H1 (cell line): ENCODE results near the gene DPH5.
"Not testable (repeated sequence)": the region's sequence is repeated elsewhere in the genome, so short reads cannot be mapped to it uniquely, and the experiment has no call there.

Experiments used
- CHD2 ChIP-seq: IDR thresholded peaks from 2 replicates; pipeline ENCODE4 v1.6.1; 2012; ENCODE audit warnings: low read length, improper control_type of control experiment
- EP300 ChIP-seq, 2 experiments: IDR thresholded peaks; 1 replicate in 1 of 2; 2 replicates in 1 of 2; pipeline ENCODE4 v1.6.1; 2011 to 2012; ENCODE audit warnings: low read depth in 2 of 2, low read length in 2 of 2, mild to moderate bottlenecking in 2 of 2, borderline replicate concordance in 1 of 2, inconsistent platforms in 1 of 2, moderate library complexity in 1 of 2
- EZH2 ChIP-seq: fragments of 200-600 bp; sonication (generic); IDR thresholded peaks from 2 replicates; pipeline ENCODE4 v1.7.1; 2012; ENCODE audit warnings: low read depth, mild to moderate bottlenecking, moderate library complexity, low read length, inconsistent platforms; ENCODE audit not compliant: severe bottlenecking
- HDAC2 ChIP-seq, 2 experiments: fragments of 300-600 bp in 1 of 2; sonication (generic) in 1 of 2; IDR thresholded peaks; 2 replicates each; pipeline ENCODE4 v1.6.1; 2011 to 2012; ENCODE audit warnings: low read depth in 2 of 2, low read length in 2 of 2, mild to moderate bottlenecking in 2 of 2, moderate library complexity in 2 of 2, borderline replicate concordance in 1 of 2, inconsistent platforms in 1 of 2
- JUND ChIP-seq: IDR thresholded peaks from 2 replicates; pipeline ENCODE4 v1.6.1; 2011; ENCODE audit warnings: mild to moderate bottlenecking, improper control_type of control experiment, low read length
- POLR2A ChIP-seq, 2 experiments: IDR thresholded peaks; 1 replicate in 1 of 2; 2 replicates in 1 of 2; pipeline ENCODE4 v1.6.1; 2011; ENCODE audit warnings: low read depth in 2 of 2, low read length in 2 of 2, mild to moderate bottlenecking in 2 of 2; ENCODE audit errors: control extremely low read depth in 1 of 2
- SIX5 ChIP-seq: IDR thresholded peaks from 2 replicates; pipeline ENCODE4 v1.6.1; 2011; ENCODE audit warnings: mild to moderate bottlenecking, low read depth, low read length
- YY1 ChIP-seq: IDR thresholded peaks from 2 replicates; pipeline ENCODE4 v1.6.1; 2011; ENCODE audit warnings: low read depth, mild to moderate bottlenecking, low read length
- TF ChIP-seq, protein P1 (sequence below): IDR thresholded peaks from 2 replicates; pipeline ENCODE4 v1.6.1; 2012; ENCODE audit warnings: inconsistent platforms
- TF ChIP-seq, protein P2 (sequence below), 3 experiments: IDR thresholded peaks; 1 replicate in 2 of 3; 2 replicates in 1 of 3; pipeline versions ENCODE4 v1.5.1 to v1.6.1; 2011; ENCODE audit warnings: low read length in 3 of 3, mild to moderate bottlenecking in 3 of 3, inconsistent platforms in 2 of 3, low read depth in 1 of 3, moderate library complexity in 1 of 3; ENCODE audit not compliant: insufficient read depth in 1 of 3; ENCODE audit errors: control extremely low read depth in 1 of 3

DNA sequence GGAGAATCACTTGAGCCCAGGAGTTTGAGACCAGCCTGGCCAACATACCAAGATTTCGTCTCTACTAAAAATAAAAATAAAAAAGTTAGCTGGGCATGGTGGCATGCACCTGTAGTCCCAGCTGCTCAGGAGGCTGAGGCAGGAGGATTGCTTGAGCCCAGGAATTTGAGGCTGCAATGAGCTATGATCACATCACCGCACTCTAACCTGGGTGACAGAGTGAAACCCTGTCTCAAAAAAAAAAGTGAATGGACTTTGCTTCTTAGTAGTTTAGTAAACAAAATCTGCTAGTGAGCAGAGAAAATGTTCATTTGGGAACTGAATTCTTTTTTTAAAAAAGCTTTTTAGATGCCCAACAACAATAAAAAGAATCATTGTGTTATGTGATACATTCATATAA is 6.5 kb upstream of the DPH5 start:
- not testable (repeated sequence) for TF ChIP-seq SIX5; YY1; HDAC2 (IDR thresholded peaks at IDR 0.05; ENCODE audit: borderline replicate concordance in 1 of 2, low read depth in 2 of 2, low read length in 2 of 2); CHD2; POLR2A (IDR thresholded peaks at IDR 0.05; ENCODE audit: control extremely low read depth in 1 of 2, low read depth in 2 of 2, low read length in 2 of 2); EP300 (IDR thresholded peaks at IDR 0.05; ENCODE audit: borderline replicate concordance in 1 of 2, low read depth in 2 of 2, low read length in 2 of 2); JUND; EZH2
- TF ChIP-seq, protein P1, sequence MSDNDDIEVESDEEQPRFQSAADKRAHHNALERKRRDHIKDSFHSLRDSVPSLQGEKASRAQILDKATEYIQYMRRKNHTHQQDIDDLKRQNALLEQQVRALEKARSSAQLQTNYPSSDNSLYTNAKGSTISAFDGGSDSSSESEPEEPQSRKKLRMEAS = not testable (repeated sequence)
- TF ChIP-seq, protein P2, sequence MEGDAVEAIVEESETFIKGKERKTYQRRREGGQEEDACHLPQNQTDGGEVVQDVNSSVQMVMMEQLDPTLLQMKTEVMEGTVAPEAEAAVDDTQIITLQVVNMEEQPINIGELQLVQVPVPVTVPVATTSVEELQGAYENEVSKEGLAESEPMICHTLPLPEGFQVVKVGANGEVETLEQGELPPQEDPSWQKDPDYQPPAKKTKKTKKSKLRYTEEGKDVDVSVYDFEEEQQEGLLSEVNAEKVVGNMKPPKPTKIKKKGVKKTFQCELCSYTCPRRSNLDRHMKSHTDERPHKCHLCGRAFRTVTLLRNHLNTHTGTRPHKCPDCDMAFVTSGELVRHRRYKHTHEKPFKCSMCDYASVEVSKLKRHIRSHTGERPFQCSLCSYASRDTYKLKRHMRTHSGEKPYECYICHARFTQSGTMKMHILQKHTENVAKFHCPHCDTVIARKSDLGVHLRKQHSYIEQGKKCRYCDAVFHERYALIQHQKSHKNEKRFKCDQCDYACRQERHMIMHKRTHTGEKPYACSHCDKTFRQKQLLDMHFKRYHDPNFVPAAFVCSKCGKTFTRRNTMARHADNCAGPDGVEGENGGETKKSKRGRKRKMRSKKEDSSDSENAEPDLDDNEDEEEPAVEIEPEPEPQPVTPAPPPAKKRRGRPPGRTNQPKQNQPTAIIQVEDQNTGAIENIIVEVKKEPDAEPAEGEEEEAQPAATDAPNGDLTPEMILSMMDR (IDR thresholded peaks at IDR 0.05; ENCODE audit: control extremely low read depth in 1 of 3, insufficient read depth in 1 of 3, low read depth in 1 of 3, low read length in 3 of 3) = not testable (repeated sequence)
